ENCODE data around the gene RNF123.

The RNF123 gene

GRCh38 chr3:49647741-49648140, 41.6 kb upstream of the RNF123 start:
- H3K79me2 ChIP-seq (ENCODE audit: insufficient read depth, low read length): no peaks in the 10 kb centered on the region
- H3K27ac ChIP-seq (ENCODE audit: low read depth, low read length, poor library complexity, severe bottlenecking): no peak overlapping the region
- H3K9ac ChIP-seq (ENCODE audit: low read length): no peak overlapping the region
- no peaks in the 10 kb centered on the region for H3F3A ChIP-seq (ENCODE audit: insufficient read depth, low read length)
- H3K9me2 ChIP-seq (ENCODE audit: low read depth, low read length): no peaks in the 10 kb centered on the region
- no peak overlapping the region for H3K4me2 ChIP-seq (ENCODE audit: low read length)
- no peak overlapping the region for H3K4me3 ChIP-seq (ENCODE audit: low read depth, low read length, poor library complexity, severe bottlenecking)
- H3K27me3 ChIP-seq (ENCODE audit: insufficient read depth, low read length): peaks cover 6% of the 10 kb centered on the region; the same call in 1 of the 2 replicates
- no peaks in the 10 kb centered on the region for H3K36me3 ChIP-seq (ENCODE audit: insufficient read depth, low read length)
- H2AFZ ChIP-seq (ENCODE audit: low read length): no peak overlapping the region
- no peaks in the 10 kb centered on the region for H3K9me3 ChIP-seq (ENCODE audit: low read length)
- TF ChIP-seq EZH2 (IDR thresholded peaks at IDR 0.05; ENCODE audit: borderline replicate concordance, low read length) (no peak), CTCF (IDR thresholded peaks at IDR 0.05; ENCODE audit: low read length) (no peak)
- no peaks in the 10 kb centered on the region for H4K20me1 ChIP-seq (ENCODE audit: insufficient read depth, low read length)
- H3K4me1 ChIP-seq (ENCODE audit: insufficient read depth, low read length, severe bottlenecking): no peaks in the 10 kb centered on the region

GRCh38 chr3:49648354-49649019, 40.9 kb upstream of the RNF123 start:
- Histone ChIP-seq H3K79me2 (ENCODE audit: insufficient read depth, low read length) (no peaks in the 10 kb centered on the region), H3K4me1 (ENCODE audit: insufficient read depth, low read length, severe bottlenecking) (no peaks in the 10 kb centered on the region), H3K4me3 (ENCODE audit: low read depth, low read length, poor library complexity, severe bottlenecking) (no peak overlapping the region), H3K9me3 (ENCODE audit: low read length) (no peaks in the 10 kb centered on the region), H3F3A (ENCODE audit: insufficient read depth, low read length) (no peaks in the 10 kb centered on the region), H3K27ac (ENCODE audit: low read depth, low read length, poor library complexity, severe bottlenecking) (no peak overlapping the region), H3K27me3 (ENCODE audit: insufficient read depth, low read length) (peaks cover 6% of the 10 kb centered on the region; the same call in 1 of the 2 replicates), H4K20me1 (ENCODE audit: insufficient read depth, low read length) (no peaks in the 10 kb centered on the region), H3K9ac (ENCODE audit: low read length) (no peak overlapping the region), H2AFZ (ENCODE audit: low read length) (no peak overlapping the region), H3K9me2 (ENCODE audit: low read depth, low read length) (no peaks in the 10 kb centered on the region), H3K4me2 (ENCODE audit: low read length) (no peak overlapping the region), H3K36me3 (ENCODE audit: insufficient read depth, low read length) (no peaks in the 10 kb centered on the region)
- TF ChIP-seq CTCF (IDR thresholded peaks at IDR 0.05; ENCODE audit: low read length): no peak

- Histone ChIP-seq H3K27me3 (ENCODE audit: insufficient read depth, low read length) (peaks cover 6% of the 10 kb centered on the region; the same call in 1 of the 2 replicates), H3K4me1 (ENCODE audit: insufficient read depth, low read length, severe bottlenecking) (no peaks in the 10 kb centered on the region), H3K9me2 (ENCODE audit: low read depth, low read length) (no peaks in the 10 kb centered on the region), H4K20me1 (ENCODE audit: insufficient read depth, low read length) (no peaks in the 10 kb centered on the region), H3K27ac (ENCODE audit: low read depth, low read length, poor library complexity, severe bottlenecking) (no peak overlapping the region), H3K4me2 (ENCODE audit: low read length) (no peak overlapping the region), H3F3A (ENCODE audit: insufficient read depth, low read length) (no peaks in the 10 kb centered on the region), H3K36me3 (ENCODE audit: insufficient read depth, low read length) (no peaks in the 10 kb centered on the region), H3K79me2 (ENCODE audit: insufficient read depth, low read length) (no peaks in the 10 kb centered on the region), H3K9me3 (ENCODE audit: low read length) (no peaks in the 10 kb centered on the region), H2AFZ (ENCODE audit: low read length) (no peak overlapping the region), H3K9ac (ENCODE audit: low read length) (no peak overlapping the region), H3K4me3 (ENCODE audit: low read depth, low read length, poor library complexity, severe bottlenecking) (no peak overlapping the region)
- no peak for TF ChIP-seq CTCF (IDR thresholded peaks at IDR 0.05; ENCODE audit: low read length)
- TF ChIP-seq EZH2 (IDR thresholded peaks at IDR 0.05; ENCODE audit: borderline replicate concordance, low read length): no peak
These were observed 39.8 kb upstream of the RNF123 start for GRCh38 chr3:49649576-49649975.

All from OCI-LY1 (cell line).